PC-9 (cell line): ENCODE measurements around the gene STK39. TPM values are rescaled to one million over a fixed set of nuclear protein-coding genes. Genes with fewer than 3 reads are reported as not detected.

Experiments used
- BruUV-seq: library from RNA; stranded (reverse); fragments of 400-500 nt; replicated peaks from 2 replicates; lab custom pipeline; 2021; lab: Mats Ljungman, UMichigan
- CTCF ChIA-PET: fragments of 300-600 bp; sonication (Branson Sonifier 250); formaldehyde crosslinking; loops from one replicate; lab custom pipeline; 2022; ENCODE audit warnings: antibody characterized with exemption; lab: Charles Lee
- POLR2A ChIA-PET: fragments of 300-600 bp; sonication (Branson Sonifier 250); formaldehyde crosslinking; loops from one replicate; lab custom pipeline; 2022; ENCODE audit warnings: antibody characterized with exemption; ENCODE audit not compliant: unreplicated experiment; lab: Charles Lee
- DNase-seq, 2 experiments: peaks; one replicate each; pipeline versions ENCODE4 v3.0.0 to v3.0.0-alpha.2; 2015 to 2022; ENCODE audit warnings: mixed read lengths in 1 of 2
- H2AFZ ChIP-seq: fragments of 200-600 bp; sonication (generic); 2 replicates; pipeline ENCODE4 v1.8.1; 2017; ENCODE audit warnings: antibody characterized with exemption
- H3F3A ChIP-seq: fragments of 200-600 bp; sonication (generic); 2 replicates; pipeline ENCODE4 v1.8.1; 2017; ENCODE audit warnings: antibody characterized with exemption, mild to moderate bottlenecking, low read depth; ENCODE audit not compliant: insufficient read depth
- H3K27ac ChIP-seq: fragments of 200-600 bp; sonication (generic); 2 replicates; pipeline ENCODE4 v1.6.1; 2016; ENCODE audit warnings: mixed run types
- H3K27me3 ChIP-seq: fragments of 200-600 bp; sonication (generic); 2 replicates; pipeline ENCODE4 v1.6.1; 2016; ENCODE audit warnings: low read depth, mixed run types; ENCODE audit not compliant: insufficient read depth
- H3K36me3 ChIP-seq: fragments of 200-600 bp; sonication (generic); 2 replicates; pipeline ENCODE4 v1.6.1; 2016; ENCODE audit warnings: low read depth, mixed run types
- H3K4me1 ChIP-seq: fragments of 200-600 bp; sonication (generic); replicated peaks from 2 replicates; pipeline ENCODE4 v1.6.1; 2016; ENCODE audit warnings: mixed run types; ENCODE audit not compliant: insufficient read depth
- H3K4me2 ChIP-seq: fragments of 200-600 bp; sonication (generic); 2 replicates; pipeline ENCODE4 v1.6.1; 2017; ENCODE audit warnings: mixed run types
- H3K4me3 ChIP-seq: fragments of 200-600 bp; sonication (generic); 2 replicates; pipeline ENCODE4 v1.6.1; 2016; ENCODE audit warnings: mixed run types
- H3K79me2 ChIP-seq: fragments of 200-600 bp; sonication (generic); 2 replicates; pipeline ENCODE4 v1.6.1; 2017; ENCODE audit warnings: low read depth, mixed run types
- H3K9me2 ChIP-seq: fragments of 200-600 bp; sonication (generic); 2 replicates; pipeline ENCODE4 v1.8.1; 2017; ENCODE audit warnings: mild to moderate bottlenecking; ENCODE audit not compliant: insufficient read depth
- H3K9me3 ChIP-seq: fragments of 200-600 bp; sonication (generic); 2 replicates; pipeline ENCODE4 v1.8.1; 2016; ENCODE audit warnings: low read depth; ENCODE audit not compliant: insufficient read depth
- H4K20me1 ChIP-seq: fragments of 200-600 bp; sonication (generic); 2 replicates; pipeline ENCODE4 v1.8.1; 2017; ENCODE audit not compliant: insufficient read depth
- CTCF ChIP-seq: fragments of 200-600 bp; sonication (generic); conservative IDR thresholded peaks from 2 replicates; pipeline ENCODE4 v1.6.1; 2017; ENCODE audit warnings: mixed run types, antibody characterized with exemption, mild to moderate bottlenecking, moderate library complexity
- EZH2 ChIP-seq: fragments of 200-600 bp; sonication (generic); IDR thresholded peaks from 2 replicates; pipeline ENCODE4 v1.8.0; 2017; ENCODE audit warnings: antibody characterized with exemption, low read depth
- intact Hi-C: fragments of 100-400 bp; cut with micrococcal nuclease; formaldehyde crosslinking; loops from one replicate; pipeline ENCODE4 v1.10.0; 2022; ENCODE audit not compliant: unreplicated experiment
- total RNA-seq: library from RNA; stranded (reverse); gene quantifications from 2 replicates; pipeline ENCODE4 v1.2.3, GENCODE V29; 2021

STK39 gene
- total RNA-seq, 1 experiment from 2014 or later: 14.5 TPM

DNA sequence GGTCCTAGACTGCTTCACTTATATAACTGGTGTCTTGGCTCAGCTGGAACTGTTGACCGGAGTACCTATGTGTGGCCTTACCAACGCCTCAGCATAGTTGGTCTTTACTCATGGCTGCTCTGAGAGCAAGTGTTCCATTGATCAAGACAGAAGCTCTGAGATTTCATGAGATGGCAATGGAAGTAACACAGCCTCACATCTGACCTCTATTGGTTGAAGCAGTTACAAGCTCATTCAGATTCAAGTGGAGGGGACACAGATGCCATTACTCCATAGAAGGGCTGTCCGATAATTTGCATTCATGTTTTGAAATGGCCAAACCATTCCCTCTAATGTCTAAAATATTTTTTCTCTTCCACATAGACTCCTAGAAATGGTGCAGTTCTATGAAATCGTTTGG, 46.4 kb upstream of the STK39 start:
- H2AFZ ChIP-seq: no peak overlapping the region
- no peaks in the 10 kb centered on the region for H3K4me1 ChIP-seq
- TF ChIP-seq CTCF: no peak
- TF ChIP-seq EZH2: no peak
- CTCF ChIA-PET: no interaction called here
- H3K36me3 ChIP-seq: no peaks in the 10 kb centered on the region
- H3K9me3 ChIP-seq: no peaks in the 10 kb centered on the region
- no peaks in the 10 kb centered on the region for H4K20me1 ChIP-seq
- no peaks in the 10 kb centered on the region for H3K9me2 ChIP-seq
- intact Hi-C loops: no loop called here
- BruUV-seq: no TSS peak
- H3K27me3 ChIP-seq: no peaks in the 10 kb centered on the region
- POLR2A ChIA-PET: no interaction called here
- no peaks in the 10 kb centered on the region for H3K79me2 ChIP-seq
- H3K4me2 ChIP-seq: no peak overlapping the region
- H3K4me3 ChIP-seq: no peak overlapping the region
- no peak overlapping the region for H3K27ac ChIP-seq
- H3F3A ChIP-seq: no peaks in the 10 kb centered on the region
- DNase-seq: no peak

GRCh38 chr2:168290391-168290790, 43.0 kb upstream of the STK39 start:
- POLR2A ChIA-PET: no interaction called here

GRCh38 chr2:168289880-168290279, 42.5 kb upstream of the STK39 start:
- Histone ChIP-seq H4K20me1 (no peaks in the 10 kb centered on the region), H3K27me3 (no peaks in the 10 kb centered on the region), H3K4me2 (no peak overlapping the region), H2AFZ (no peak overlapping the region), H3K9me2 (no peaks in the 10 kb centered on the region), H3K36me3 (no peaks in the 10 kb centered on the region), H3K79me2 (no peaks in the 10 kb centered on the region), H3F3A (no peaks in the 10 kb centered on the region), H3K4me3 (no peak overlapping the region), H3K27ac (no peak overlapping the region), H3K9me3 (no peaks in the 10 kb centered on the region), H3K4me1 (no peaks in the 10 kb centered on the region)
- intact Hi-C loops: no loop called here
- CTCF ChIA-PET: no interaction called here
- TF ChIP-seq CTCF: no peak
- TF ChIP-seq EZH2: no peak
- POLR2A ChIA-PET: no interaction called here
- DNase-seq: no peak
- no TSS peak for BruUV-seq

More at GRCh38 chr2:168290391-168290790, 43.0 kb upstream of the STK39 start:
- H3K4me3 ChIP-seq: no peak overlapping the region
- intact Hi-C loops: no loop called here
- DNase-seq: no peak
- no peak overlapping the region for H3K4me2 ChIP-seq
- H3K9me3 ChIP-seq: no peaks in the 10 kb centered on the region
- no peaks in the 10 kb centered on the region for H3F3A ChIP-seq
- no peaks in the 10 kb centered on the region for H3K79me2 ChIP-seq
- no peaks in the 10 kb centered on the region for H4K20me1 ChIP-seq
- BruUV-seq: no TSS peak
- H3K27ac ChIP-seq: no peak overlapping the region
- no peaks in the 10 kb centered on the region for H3K4me1 ChIP-seq
- CTCF ChIA-PET: no interaction called here
- H3K27me3 ChIP-seq: no peaks in the 10 kb centered on the region
- H2AFZ ChIP-seq: no peak overlapping the region
- H3K36me3 ChIP-seq: no peaks in the 10 kb centered on the region
- TF ChIP-seq CTCF (no peak), EZH2 (no peak)
- H3K9me2 ChIP-seq: no peaks in the 10 kb centered on the region
